ENCODE data around the gene ADAMTSL4. TPM values are rescaled to one million over a fixed set of nuclear protein-coding genes. Genes with fewer than 3 reads are reported as not detected.
"Not testable (repeated sequence)": the region's sequence is repeated elsewhere in the genome, so short reads cannot be mapped to it uniquely, and the experiment has no call there.

ADAMTSL4 gene
- total RNA-seq, 1 donor from 2014 or later = 0.44 TPM

DNA sequence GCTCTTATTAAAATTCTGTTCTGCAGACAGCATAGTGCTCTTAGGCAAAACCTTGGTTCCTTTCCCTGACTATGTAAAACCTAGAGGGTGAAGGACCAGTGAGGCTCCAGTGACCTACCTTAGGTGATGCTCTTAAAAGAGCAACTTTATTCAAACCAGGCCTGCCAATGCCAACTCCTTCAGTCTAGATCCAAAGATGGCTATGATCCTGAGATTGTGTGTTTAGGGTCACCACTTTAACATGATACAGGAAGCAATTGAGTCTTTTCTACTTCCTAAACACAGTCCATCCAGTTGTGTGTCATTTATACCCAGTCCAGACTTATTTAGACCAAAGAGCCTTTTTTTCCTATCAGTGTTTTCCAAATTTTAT, 19.4 kb downstream of the ADAMTSL4 start:
- peaks cover 12% of the 10 kb centered on the region for H3K36me3 Mint-ChIP-seq (ENCODE audit: low read depth)
- TF ChIP-seq, protein P1, sequence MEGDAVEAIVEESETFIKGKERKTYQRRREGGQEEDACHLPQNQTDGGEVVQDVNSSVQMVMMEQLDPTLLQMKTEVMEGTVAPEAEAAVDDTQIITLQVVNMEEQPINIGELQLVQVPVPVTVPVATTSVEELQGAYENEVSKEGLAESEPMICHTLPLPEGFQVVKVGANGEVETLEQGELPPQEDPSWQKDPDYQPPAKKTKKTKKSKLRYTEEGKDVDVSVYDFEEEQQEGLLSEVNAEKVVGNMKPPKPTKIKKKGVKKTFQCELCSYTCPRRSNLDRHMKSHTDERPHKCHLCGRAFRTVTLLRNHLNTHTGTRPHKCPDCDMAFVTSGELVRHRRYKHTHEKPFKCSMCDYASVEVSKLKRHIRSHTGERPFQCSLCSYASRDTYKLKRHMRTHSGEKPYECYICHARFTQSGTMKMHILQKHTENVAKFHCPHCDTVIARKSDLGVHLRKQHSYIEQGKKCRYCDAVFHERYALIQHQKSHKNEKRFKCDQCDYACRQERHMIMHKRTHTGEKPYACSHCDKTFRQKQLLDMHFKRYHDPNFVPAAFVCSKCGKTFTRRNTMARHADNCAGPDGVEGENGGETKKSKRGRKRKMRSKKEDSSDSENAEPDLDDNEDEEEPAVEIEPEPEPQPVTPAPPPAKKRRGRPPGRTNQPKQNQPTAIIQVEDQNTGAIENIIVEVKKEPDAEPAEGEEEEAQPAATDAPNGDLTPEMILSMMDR (conservative IDR thresholded peaks at IDR 0.05) = no peak
- H3K4me3 Mint-ChIP-seq = peak overlapping the region; percentile 69
- H3K27ac Mint-ChIP-seq (ENCODE audit: unreplicated experiment) = peak overlapping the region; percentile 76
- H3K9me3 Mint-ChIP-seq = no peaks in the 10 kb centered on the region
- H3K27me3 Mint-ChIP-seq (ENCODE audit: low read depth) = peaks cover 3% of the 10 kb centered on the region
- DNase-seq (ENCODE audit: low read depth, low spot score) = no peak
- peaks cover 53% of the 10 kb centered on the region for H3K4me1 Mint-ChIP-seq

DNA sequence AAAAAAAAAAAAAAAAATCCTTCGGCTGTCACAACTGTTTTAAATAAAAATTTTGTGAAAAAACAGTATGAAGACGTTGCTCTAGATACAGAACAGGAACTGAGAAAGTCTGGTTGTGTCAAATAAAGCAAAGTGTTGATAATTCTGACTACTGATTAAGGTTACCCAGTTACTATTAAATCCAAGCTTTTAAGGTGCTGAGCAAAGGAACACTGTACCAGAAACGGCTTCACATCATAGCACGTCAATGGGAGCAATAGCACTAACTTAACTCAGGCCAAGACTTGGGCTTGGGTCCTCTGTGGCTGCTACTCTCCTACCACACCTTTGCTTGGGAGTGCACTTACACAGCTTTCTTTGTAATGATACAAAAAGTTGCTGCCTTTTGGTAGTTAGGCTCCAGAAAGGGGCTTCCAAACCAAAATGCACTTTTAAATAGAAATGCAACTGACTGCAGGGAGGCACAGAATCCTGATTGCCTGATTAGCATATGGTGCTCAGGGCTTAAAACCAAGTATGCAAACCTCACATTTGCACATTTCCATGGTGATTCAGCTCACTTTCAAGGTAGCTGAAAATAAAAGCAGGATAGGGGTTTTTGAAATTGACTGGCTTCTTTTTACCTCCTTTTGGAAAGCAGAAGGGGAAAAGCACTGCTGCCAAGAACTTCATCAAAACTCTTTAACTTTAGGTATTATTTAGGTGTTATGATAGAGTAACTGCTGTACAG, 23.9 kb downstream of the ADAMTSL4 start:
- H3K36me3 Mint-ChIP-seq (ENCODE audit: low read depth) = peaks cover 44% of the 10 kb centered on the region
- H3K27ac Mint-ChIP-seq (ENCODE audit: unreplicated experiment) = no peak overlapping the region
- TF ChIP-seq, protein P1 (conservative IDR thresholded peaks at IDR 0.05) = no peak
- H3K27me3 Mint-ChIP-seq (ENCODE audit: low read depth) = peaks cover 9% of the 10 kb centered on the region
- no peaks in the 10 kb centered on the region for H3K9me3 Mint-ChIP-seq
- H3K4me1 Mint-ChIP-seq = peaks cover 68% of the 10 kb centered on the region
- no peak for DNase-seq (ENCODE audit: low read depth, low spot score)
- peak overlapping the region; percentile 70 for H3K4me3 Mint-ChIP-seq

DNA sequence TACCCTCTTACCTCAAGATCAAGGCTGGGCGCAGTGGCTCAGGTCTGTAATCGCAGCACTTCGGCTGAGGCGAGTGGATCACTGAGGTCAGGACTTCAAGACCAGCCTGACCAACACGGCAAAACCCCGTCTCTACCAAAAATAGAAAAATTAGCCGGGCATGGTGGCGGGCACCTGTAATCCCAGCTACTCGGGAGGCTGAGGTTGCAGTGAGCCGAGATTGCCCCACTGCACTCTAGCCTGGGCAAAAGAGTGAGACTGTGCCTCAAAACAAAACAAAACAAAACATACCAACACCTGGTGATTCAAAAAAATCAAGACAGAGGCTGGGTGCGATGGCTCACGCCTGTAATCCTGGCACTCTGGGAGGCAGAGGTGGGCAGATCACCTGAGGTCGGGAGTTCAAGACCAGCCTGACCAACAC, 24.5 kb downstream of the ADAMTSL4 start:
- not testable (repeated sequence) for H3K27ac Mint-ChIP-seq (ENCODE audit: unreplicated experiment)
- H3K36me3 Mint-ChIP-seq (ENCODE audit: low read depth) = peaks cover 49% of the 10 kb centered on the region
- peaks cover 63% of the 10 kb centered on the region for H3K4me1 Mint-ChIP-seq

GRCh38 chr1:150574260-150575071, 25.3 kb downstream of the ADAMTSL4 start:
- no peak overlapping the region for H3K27ac Mint-ChIP-seq (ENCODE audit: unreplicated experiment)
- H3K27me3 Mint-ChIP-seq (ENCODE audit: low read depth) = peaks cover 14% of the 10 kb centered on the region
- peaks cover 52% of the 10 kb centered on the region for H3K36me3 Mint-ChIP-seq (ENCODE audit: low read depth)
- H3K9me3 Mint-ChIP-seq = no peaks in the 10 kb centered on the region
- no peak for DNase-seq (ENCODE audit: low read depth, low spot score)
- TF ChIP-seq, protein P1 (conservative IDR thresholded peaks at IDR 0.05) = no peak
- peak overlapping the region; percentile 98 for H3K4me3 Mint-ChIP-seq
- H3K4me1 Mint-ChIP-seq = peaks cover 56% of the 10 kb centered on the region

More for the DNA sequence above, 24.5 kb downstream of the ADAMTSL4 start:
- H3K27me3 Mint-ChIP-seq (ENCODE audit: low read depth); DNase-seq (ENCODE audit: low read depth, low spot score); H3K9me3 Mint-ChIP-seq: not testable (repeated sequence)
- H3K4me3 Mint-ChIP-seq = peak overlapping the region; percentile 70

DNA sequence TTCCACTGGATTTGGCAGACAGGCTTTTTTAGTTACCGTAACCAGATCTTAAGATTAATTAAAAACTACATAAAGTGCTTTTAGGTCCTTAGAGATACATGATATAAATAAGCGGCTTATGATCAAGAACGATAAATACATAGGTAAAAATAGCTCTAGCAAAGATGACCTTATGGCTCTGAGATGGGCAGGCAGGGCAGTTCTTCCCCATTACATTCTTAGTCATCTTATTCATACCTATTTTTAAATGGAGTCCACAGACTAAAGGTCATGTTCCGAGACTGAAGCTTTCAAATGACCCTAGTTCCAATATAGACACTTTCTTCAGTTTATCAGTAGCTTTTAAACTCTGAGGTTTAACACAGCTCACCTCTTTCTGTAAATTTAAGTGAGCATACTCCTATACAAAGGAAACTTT, 25.9 kb downstream of the ADAMTSL4 start:
- Mint-ChIP-seq H3K36me3 (ENCODE audit: low read depth) (peaks cover 52% of the 10 kb centered on the region), H3K27me3 (ENCODE audit: low read depth) (peaks cover 15% of the 10 kb centered on the region), H3K9me3 (no peaks in the 10 kb centered on the region), H3K4me1 (peaks cover 54% of the 10 kb centered on the region), H3K27ac (ENCODE audit: unreplicated experiment) (no peak overlapping the region), H3K4me3 (peak overlapping the region; percentile 98)
- TF ChIP-seq, protein P1 (conservative IDR thresholded peaks at IDR 0.05) = no peak
- no peak for DNase-seq (ENCODE audit: low read depth, low spot score)
